Smooth muscle cell (in vitro differentiated cells): Measurements from ENCODE around the gene TUBG2. TPM values are rescaled to one million over a fixed set of nuclear protein-coding genes. Genes with fewer than 3 reads are reported as not detected.

Experiments
- DNase-seq: peaks from one replicate; lab custom pipeline; 2025; ENCODE audit not compliant: unreplicated experiment; lab: John Stamatoyannopoulos, UW
- H2AFZ ChIP-seq: fragments of 200-600 bp; sonication (generic); 2 replicates; pipeline ENCODE4 v1.6.0; 2016; ENCODE audit warnings: antibody characterized with exemption, low read depth, mild to moderate bottlenecking
- H3F3A ChIP-seq: fragments of 200-600 bp; sonication (generic); 2 replicates; pipeline ENCODE4 v1.6.0; 2017; ENCODE audit warnings: antibody characterized with exemption, low read depth
- H3K27ac ChIP-seq: fragments of 200-600 bp; sonication (generic); 2 replicates; pipeline ENCODE4 v1.5.1; 2016; ENCODE audit warnings: low read depth, mild to moderate bottlenecking
- H3K27me3 ChIP-seq: fragments of 200-600 bp; sonication (generic); 2 replicates; pipeline ENCODE4 v1.6.1; 2016; ENCODE audit warnings: low read depth, mild to moderate bottlenecking
- H3K36me3 ChIP-seq: fragments of 200-600 bp; sonication (generic); 2 replicates; pipeline ENCODE4 v1.5.1; 2016; ENCODE audit warnings: low read depth
- H3K4me1 ChIP-seq: fragments of 200-600 bp; sonication (generic); 2 replicates; pipeline ENCODE4 v1.5.1; 2016; ENCODE audit warnings: low read depth
- H3K4me2 ChIP-seq: fragments of 200-600 bp; sonication (generic); 2 replicates; pipeline ENCODE4 v1.6.0; 2016; ENCODE audit warnings: mild to moderate bottlenecking
- H3K4me3 ChIP-seq: fragments of 200-600 bp; sonication (generic); 2 replicates; pipeline ENCODE4 v1.5.1; 2016; ENCODE audit warnings: mild to moderate bottlenecking
- H3K79me2 ChIP-seq: fragments of 200-600 bp; sonication (generic); 2 replicates; pipeline ENCODE4 v1.6.0; 2016; ENCODE audit warnings: low read depth, mild to moderate bottlenecking
- H3K9ac ChIP-seq: fragments of 200-600 bp; sonication (generic); 2 replicates; pipeline ENCODE4 v1.6.0; 2016; ENCODE audit warnings: low read depth
- H3K9me3 ChIP-seq: fragments of 200-600 bp; sonication (generic); replicated peaks from 2 replicates; pipeline ENCODE4 v1.5.1; 2016; ENCODE audit warnings: low read depth
- H4K20me1 ChIP-seq: fragments of 200-600 bp; sonication (generic); 2 replicates; pipeline ENCODE4 v1.6.0; 2016; ENCODE audit warnings: low read depth
- CTCF ChIP-seq: fragments of 200-600 bp; sonication (generic); IDR thresholded peaks from 2 replicates; pipeline ENCODE4 v1.5.1; 2017; ENCODE audit warnings: borderline replicate concordance, mild to moderate bottlenecking, antibody characterized with exemption; ENCODE audit not compliant: insufficient read depth, poor library complexity, severe bottlenecking
- WGBS: methylation state at CpG from one replicate; pipeline ENCODE4 v1.1.7; 2016; ENCODE audit warnings: low lambda C conversion rate; 5-methylcytosine and 5-hydroxymethylcytosine counted together
- polyA plus RNA-seq: library from polyadenylated mRNA; unstranded; fragments of >200 nt; fragmentation: Nextera tagmentation; extraction: Ambion mirVana; gene quantifications from 2 replicates; pipeline ENCODE4 v1.2.1, GENCODE V29; 2016
- total RNA-seq: library from RNA; depleted of rRNA; stranded (reverse); fragments of >200 nt; gene quantifications from 2 replicates; pipeline ENCODE4 v1.2.3, GENCODE V29; 2014

Gene TUBG2
- total and polyA plus RNA-seq, 2 experiments from 2014 or later, result 23.1 to 42.3 TPM

GRCh38 chr17:42704837-42705494 lies 45.9 kb downstream of the TUBG2 start:
- no peaks in the 10 kb centered on the region for H4K20me1 ChIP-seq
- H3F3A ChIP-seq, result no peaks in the 10 kb centered on the region
- H3K4me3 ChIP-seq, result no peak overlapping the region
- H3K4me1 ChIP-seq, result no peaks in the 10 kb centered on the region
- no peak for DNase-seq
- no peak overlapping the region for H3K4me2 ChIP-seq
- no peak for TF ChIP-seq CTCF
- H3K36me3 ChIP-seq, result no peaks in the 10 kb centered on the region
- H3K79me2 ChIP-seq, result no peaks in the 10 kb centered on the region
- no peak overlapping the region for H3K9ac ChIP-seq
- 94% methylated on average over 8 of the region's 8 CpGs for WGBS
- no peak overlapping the region for H2AFZ ChIP-seq
- no peaks in the 10 kb centered on the region for H3K27me3 ChIP-seq
- H3K9me3 ChIP-seq, result no peaks in the 10 kb centered on the region
- H3K27ac ChIP-seq, result no peak overlapping the region

GRCh38 chr17:42706732-42707131 lies 47.6 kb downstream of the TUBG2 start:
- no peaks in the 10 kb centered on the region for H3K36me3 ChIP-seq
- no peaks in the 10 kb centered on the region for H3K27me3 ChIP-seq
- no peaks in the 10 kb centered on the region for H3K79me2 ChIP-seq
- 94% methylated on average over 5 of the region's 5 CpGs for WGBS
- DNase-seq, result no peak
- H3K9me3 ChIP-seq, result no peaks in the 10 kb centered on the region
- H3K27ac ChIP-seq, result no peak overlapping the region
- H3F3A ChIP-seq, result no peaks in the 10 kb centered on the region
- no peak overlapping the region for H3K4me3 ChIP-seq
- H3K4me2 ChIP-seq, result no peak overlapping the region
- H4K20me1 ChIP-seq, result no peaks in the 10 kb centered on the region
- H3K4me1 ChIP-seq, result no peaks in the 10 kb centered on the region
- no peak overlapping the region for H2AFZ ChIP-seq
- no peak for TF ChIP-seq CTCF
- H3K9ac ChIP-seq, result no peak overlapping the region

GRCh38 chr17:42708588-42708987 lies 49.5 kb downstream of the TUBG2 start:
- no peaks in the 10 kb centered on the region for H3K4me1 ChIP-seq
- DNase-seq, result no peak
- H3F3A ChIP-seq, result no peaks in the 10 kb centered on the region
- no peak for TF ChIP-seq CTCF
- H3K36me3 ChIP-seq, result no peaks in the 10 kb centered on the region
- no peak overlapping the region for H2AFZ ChIP-seq
- no peak overlapping the region for H3K4me3 ChIP-seq
- no peak overlapping the region for H3K9ac ChIP-seq
- H3K27me3 ChIP-seq, result no peaks in the 10 kb centered on the region
- no peaks in the 10 kb centered on the region for H4K20me1 ChIP-seq
- no peak overlapping the region for H3K27ac ChIP-seq
- no peaks in the 10 kb centered on the region for H3K79me2 ChIP-seq
- no peak overlapping the region for H3K4me2 ChIP-seq
- H3K9me3 ChIP-seq, result no peaks in the 10 kb centered on the region
- WGBS, result 100% methylated on average over 3 of the region's 3 CpGs

- no peak for TF ChIP-seq CTCF
- Histone ChIP-seq H3K36me3 (no peaks in the 10 kb centered on the region), H3K79me2 (no peaks in the 10 kb centered on the region), H3K4me1 (no peaks in the 10 kb centered on the region), H3K27me3 (no peaks in the 10 kb centered on the region), H3K4me2 (no peak overlapping the region), H4K20me1 (no peaks in the 10 kb centered on the region), H2AFZ (no peak overlapping the region), H3K9ac (no peak overlapping the region), H3F3A (no peaks in the 10 kb centered on the region), H3K27ac (no peak overlapping the region), H3K9me3 (no peaks in the 10 kb centered on the region), H3K4me3 (no peak overlapping the region)
- DNase-seq, result no peak
- 100% methylated on average over 2 of the region's 2 CpGs for WGBS
Observed at GRCh38 chr17:42709561-42709960, 50.5 kb downstream of the TUBG2 start.
